Nucleus accumbens (tissue), 56 donors: ENCODE measurements around the gene CNPY3.
A peak's percentile ranks its signal among the peaks of the same experiment; 100 is the strongest.
"Not testable (repeated sequence)": the region's sequence is repeated elsewhere in the genome, so short reads cannot be mapped to it uniquely, and the experiment has no call there.

Experiments used
- DNase-seq, 56 donors: peaks; one replicate each; lab custom pipeline; 2025; lab: John Stamatoyannopoulos, UW

CNPY3 gene

DNA sequence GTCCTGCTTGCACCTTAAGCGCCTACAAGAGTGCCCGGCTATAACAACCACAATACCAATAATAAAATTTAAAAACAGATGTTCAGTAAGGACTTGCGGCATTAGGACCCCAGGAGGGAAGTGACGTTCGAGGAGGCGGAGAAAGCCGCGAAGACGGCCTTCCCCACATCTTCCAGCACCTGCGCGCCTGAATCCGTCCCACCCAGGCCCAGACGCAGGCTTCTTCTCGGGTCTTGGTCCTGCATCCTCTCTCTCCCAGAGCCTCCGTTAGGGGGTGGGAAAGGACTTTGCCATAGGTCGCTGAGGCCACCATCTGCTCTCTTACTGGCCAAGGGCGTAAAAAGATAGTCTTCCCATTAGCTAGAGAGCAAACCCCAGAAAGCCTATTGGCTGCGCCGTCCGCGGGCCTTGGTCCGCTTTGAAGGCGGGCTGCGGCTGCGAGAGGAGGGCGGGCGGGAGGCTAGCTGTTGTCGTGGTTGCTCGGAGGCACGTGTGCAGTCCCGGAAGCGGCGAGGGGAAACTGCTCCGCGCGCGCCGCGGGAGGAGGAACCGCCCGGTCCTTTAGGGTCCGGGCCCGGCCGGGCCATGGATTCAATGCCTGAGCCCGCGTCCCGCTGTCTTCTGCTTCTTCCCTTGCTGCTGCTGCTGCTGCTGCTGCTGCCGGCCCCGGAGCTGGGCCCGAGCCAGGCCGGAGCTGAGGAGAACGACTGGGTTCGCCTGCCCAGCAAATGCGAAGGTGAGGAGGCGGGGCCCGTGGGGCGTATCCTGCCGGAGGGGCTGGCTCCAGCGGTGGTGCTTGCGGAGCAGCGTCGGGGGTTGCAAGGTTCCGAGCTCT, at the start of gene CNPY3:
Gene CNPY3, plus strand, starts transcription at position 495 of the 835 bp plus-strand sequence. Its CDS starts 91 bp downstream, at position 586.
- peak; percentile 56 to 99 (median 90) for DNase-seq

DNA sequence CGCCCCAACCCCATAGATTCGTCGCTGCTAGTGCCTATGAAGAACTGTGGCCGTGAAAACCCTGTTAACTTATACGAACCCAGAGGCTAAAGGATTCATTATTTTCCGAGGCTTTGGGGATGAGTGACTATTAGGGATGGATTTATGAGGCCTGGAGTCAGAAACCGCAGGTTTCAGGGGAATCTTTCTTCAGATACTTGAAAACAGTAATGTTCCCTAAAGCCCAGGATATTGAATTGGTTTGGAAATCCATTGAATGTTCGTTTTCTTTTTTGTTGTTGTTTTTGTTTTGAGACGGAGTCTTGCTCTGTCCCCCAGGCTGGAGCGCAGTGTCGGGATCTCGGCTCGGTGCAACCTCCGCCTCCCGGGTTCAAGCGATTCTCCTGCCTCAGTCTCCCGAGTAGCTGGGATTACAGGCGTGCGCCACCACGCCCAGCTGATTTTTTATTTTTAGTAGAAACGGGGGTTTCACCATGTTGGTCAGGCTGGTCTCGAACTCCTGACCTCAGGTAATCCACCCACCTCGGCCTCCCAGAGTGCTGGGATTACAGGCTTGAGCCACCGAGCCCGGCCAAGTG, 49.0 kb upstream of the CNPY3 start:
- not testable (repeated sequence) for DNase-seq

DNA sequence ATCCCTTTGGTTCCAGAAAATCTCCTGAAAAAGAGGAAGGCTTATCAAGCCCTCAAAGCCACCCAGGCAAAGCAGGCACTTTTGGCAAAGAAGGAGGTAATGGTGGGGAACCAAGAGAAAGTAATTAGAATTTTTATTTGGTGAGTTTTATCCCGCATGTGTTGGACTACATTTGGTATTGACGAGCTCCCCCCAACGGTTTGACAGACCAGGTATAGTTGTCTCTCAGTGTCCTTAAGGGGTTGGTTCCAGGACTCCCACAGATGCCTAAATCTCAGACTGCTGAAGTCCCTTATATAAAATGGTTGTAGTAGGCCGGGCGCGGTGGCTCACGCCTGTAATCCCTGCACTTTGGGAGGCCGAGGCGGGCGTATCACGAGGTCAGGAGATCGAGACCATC, 48.4 kb upstream of the CNPY3 start:
- not testable (repeated sequence) for DNase-seq

DNA sequence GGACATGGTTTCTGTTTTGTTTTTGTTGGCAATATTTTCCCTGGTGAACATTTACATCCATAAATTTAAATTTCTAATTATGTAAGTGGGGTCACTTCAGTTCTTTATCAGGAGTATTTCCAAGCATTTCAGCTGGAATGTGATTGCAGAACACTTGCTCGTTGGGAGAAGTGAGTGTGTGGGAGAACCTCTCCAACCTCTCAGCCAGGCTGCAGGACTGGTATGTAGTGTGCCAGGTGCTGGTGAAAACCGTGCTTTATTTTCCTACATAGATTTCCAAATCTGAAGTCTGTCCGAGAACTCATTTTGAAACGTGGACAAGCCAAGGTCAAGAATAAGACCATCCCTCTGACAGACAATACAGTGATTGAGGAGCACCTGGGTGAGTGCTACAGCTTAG, 43.6 kb upstream of the CNPY3 start:
- DNase-seq = no peak

DNA sequence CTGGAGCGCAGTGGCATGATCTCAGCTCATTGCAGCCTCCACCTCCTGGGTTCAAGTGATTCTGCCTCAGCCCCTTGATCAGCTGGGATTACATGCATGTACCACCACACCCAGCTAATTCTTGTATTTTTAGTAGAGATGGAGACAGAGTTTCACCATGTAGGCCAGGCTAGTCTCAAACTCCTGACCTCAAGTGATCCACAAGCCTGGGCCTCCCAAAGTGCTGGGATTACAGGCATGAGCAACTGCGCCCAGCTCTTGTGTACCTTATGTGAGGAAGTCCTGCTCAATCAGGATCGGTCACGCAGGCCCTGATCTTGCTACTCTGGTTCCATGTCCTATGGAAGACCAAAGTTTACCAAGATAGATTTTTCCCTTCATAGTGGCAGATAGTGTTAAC, 41.1 kb upstream of the CNPY3 start:
- DNase-seq = not testable (repeated sequence)

DNA sequence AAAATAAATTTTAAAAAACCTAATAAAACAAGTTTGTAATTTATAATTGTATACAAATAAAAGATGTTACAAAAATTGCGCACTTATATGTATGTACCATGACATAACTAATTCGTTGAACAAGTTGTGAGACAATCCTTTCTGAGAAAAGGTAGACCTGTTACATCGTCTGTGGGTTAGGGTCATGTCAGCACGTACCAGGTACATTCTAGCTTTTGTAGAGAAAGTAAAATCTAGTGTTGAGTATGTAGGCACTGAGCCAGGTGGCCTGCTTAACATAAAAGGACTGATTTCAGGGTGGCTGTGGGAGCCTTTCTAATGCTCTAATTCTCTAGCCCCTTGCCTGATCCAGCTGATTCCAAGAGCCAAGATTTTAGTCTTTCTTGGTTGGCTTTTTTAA, 39.5 kb upstream of the CNPY3 start:
- DNase-seq = no peak

DNA sequence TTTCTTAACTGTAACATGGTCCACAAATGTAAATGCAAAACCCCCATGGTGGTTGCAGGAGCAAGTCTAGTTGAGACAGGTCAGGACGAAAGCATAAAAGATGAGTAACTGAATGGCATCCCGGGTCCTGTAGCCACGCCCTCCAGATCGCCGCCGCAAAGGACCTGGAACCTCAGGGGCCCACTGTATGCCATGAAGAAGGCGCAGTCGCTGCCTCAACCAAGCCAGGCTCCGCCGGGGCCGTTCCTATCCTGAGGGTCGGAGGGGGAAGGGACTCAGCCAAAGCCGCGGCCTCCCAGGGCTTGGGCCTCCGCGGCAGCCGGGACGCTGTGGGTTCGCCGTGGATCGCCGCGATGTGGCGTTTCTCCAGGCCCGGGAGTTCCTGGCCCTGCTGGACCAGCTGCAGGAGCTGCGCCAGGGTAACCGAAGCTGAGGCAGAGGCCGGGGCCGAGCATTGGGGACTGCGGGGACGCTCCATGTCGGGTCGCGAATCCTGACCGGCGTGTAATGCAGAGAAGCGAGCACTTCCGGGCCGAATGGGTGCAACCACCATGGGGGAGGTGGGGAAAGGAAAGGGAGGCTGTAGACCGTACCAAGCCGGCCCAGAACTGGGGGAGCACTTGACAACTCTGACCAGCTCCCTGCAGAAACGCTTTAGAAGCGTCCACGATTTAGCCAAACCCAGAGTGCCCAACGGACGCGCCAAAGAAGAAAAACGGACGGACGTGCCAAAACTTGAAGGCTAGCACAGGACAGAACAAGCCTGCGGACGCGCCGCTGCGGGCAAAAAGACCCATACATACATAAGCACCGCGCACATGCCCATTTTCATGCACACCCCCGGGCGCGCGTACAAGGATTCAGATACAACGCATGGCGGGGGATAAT, 38.7 kb upstream of the CNPY3 start:
- DNase-seq = peak; percentile 41 to 96 (median 86)

DNA sequence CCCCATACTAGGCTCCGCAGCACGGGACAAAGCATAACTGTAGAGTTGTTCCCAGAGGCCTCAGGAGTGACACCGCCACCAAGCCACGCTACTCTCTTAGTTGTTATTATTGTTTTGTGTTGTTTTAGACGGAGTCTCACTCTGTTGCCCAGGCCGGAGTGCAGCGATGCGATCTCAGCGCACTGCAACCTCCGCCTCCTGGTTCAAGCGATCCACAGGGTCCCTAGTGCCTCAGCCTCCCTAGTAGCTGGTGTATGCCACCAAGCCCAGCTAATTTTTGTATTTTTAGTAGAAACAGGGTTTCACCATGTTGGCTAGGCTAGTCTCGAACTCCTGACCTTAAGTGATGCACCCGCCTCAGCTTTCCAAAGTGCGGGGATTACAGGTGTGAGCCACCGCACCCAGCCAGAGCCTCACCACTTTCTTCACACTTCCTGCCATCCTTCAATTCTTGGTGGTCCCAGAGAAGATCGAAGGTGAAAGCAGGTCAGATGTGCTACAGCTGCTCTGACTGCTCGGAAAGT, 38.0 kb upstream of the CNPY3 start:
- no peak for DNase-seq

DNA sequence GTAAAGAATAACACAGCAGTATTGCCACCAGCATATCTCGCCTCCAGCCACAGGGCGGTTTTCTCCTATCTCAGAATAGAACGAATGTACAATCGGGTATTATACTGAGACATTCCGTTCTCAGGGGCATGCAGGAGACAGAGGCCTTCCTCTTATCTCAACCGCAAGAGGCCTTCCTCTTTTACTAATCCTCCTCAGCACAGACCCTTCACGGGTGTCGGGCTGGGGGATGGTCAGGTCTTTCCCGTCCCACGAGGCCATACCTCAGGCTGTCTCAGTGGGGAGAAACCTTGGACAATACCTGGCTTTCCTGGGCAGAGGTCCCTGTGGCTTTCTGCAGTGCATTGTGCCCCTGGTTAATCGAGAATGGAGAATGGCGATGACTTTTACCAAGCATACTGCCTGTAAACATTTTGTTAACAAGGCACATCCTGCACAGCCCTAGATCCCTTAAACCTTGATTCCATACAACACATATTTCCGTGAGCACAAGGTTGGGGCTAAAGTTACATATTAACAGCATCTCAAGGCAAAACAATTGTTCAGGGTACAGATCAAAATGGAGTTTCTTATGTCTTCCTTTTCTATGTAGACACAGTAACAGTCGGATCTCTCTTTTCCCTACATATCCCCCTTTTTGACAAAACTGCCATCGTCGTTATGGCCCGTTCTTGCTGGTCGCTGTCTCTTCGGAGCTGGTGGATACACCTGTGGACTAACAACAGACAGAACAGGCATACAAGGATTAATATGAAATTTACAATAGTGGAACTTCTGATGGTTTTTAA, 35.0 kb upstream of the CNPY3 start:
- DNase-seq = not testable (repeated sequence)

DNA sequence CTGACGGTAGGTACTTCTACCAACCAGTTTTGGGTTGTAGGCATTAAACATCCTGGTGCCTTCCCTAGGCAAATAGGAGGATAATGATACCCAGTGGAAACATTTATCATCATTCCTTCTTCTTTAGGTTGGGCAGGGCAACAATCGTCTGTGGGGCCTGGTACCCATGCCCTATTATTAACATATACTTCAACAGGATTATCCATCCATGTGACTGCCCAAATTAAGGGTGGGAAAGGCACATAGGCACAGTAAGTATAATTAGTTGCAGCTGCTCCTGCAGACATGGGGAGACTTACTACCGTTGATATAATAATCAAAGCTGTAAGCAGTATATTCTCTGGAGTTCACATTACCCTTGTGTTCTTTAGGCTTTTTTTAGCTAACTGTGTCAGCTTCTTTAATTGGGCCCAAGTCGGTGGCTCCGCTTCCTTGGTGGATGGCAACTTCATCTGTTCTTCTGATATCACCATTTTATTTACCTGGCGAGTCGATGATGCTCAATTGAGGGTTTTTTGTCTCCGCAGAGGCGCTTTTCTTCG, 33.0 kb upstream of the CNPY3 start:
- DNase-seq = no peak

DNA sequence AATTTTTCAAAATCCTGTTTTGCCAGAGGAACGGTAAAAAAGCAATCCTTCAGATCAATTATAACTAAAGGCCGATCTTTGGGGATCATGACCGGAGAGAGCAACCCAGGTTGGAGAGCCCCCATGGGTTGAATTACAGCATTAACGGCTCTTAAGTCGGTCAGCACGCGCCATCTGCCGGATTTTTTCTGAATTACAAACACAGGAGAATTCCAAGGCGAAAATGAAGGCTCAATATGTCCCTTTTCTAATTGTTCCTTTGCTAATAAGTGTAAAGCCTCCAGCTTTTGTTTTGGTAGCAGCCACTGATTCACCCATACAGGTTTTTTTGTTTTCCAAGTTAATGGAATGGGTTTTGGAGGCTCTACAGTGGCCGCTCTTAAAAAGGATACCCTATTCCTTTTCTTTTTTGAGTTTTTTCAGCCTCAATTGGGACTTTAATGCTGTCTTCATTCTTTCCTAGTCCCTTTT, 30.4 kb upstream of the CNPY3 start:
- DNase-seq = peak in 43 of 56 donors; percentile 3 to 88 (median 39)

DNA sequence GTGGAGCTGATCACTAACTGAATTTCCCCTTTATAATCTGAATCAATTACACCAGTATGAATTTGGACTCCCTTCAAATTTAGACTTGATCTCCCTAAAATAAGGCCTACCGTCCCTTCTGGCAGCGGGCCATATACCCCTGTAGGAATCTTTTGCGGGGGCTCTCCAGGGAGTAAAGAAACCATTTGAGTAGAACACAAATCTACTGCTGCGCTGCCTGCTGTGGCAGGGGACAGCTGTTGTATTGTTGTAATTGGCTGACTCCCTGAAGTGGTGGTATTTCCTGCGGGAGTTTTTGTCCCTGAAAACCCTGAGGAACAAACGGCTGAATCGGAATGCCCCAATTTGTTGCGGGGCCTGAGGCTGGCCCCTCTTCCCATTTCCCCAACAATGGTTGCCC, 29.4 kb upstream of the CNPY3 start:
- no peak for DNase-seq

DNA sequence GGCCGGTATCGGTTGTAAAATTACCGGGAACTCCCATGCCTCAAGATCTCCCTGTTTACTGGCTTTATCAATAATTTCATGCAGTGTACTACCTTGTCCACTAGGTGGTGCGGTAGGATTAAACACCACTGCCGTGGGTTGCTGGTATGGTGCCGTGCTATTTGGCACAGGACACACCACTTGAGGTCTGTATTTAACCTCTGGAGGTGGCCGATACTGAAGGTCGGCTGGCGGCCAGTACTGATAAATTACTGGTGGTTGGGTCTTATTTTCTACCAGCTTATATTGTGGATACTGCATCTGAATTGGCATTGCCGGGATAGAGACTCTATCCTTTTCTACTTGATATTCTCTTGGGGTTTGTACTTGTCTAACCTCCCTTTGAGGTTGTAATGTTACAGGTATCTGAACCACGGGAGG, 27.7 kb upstream of the CNPY3 start:
- DNase-seq = peak in 49 of 56 donors; percentile 6 to 82 (median 49)

DNA sequence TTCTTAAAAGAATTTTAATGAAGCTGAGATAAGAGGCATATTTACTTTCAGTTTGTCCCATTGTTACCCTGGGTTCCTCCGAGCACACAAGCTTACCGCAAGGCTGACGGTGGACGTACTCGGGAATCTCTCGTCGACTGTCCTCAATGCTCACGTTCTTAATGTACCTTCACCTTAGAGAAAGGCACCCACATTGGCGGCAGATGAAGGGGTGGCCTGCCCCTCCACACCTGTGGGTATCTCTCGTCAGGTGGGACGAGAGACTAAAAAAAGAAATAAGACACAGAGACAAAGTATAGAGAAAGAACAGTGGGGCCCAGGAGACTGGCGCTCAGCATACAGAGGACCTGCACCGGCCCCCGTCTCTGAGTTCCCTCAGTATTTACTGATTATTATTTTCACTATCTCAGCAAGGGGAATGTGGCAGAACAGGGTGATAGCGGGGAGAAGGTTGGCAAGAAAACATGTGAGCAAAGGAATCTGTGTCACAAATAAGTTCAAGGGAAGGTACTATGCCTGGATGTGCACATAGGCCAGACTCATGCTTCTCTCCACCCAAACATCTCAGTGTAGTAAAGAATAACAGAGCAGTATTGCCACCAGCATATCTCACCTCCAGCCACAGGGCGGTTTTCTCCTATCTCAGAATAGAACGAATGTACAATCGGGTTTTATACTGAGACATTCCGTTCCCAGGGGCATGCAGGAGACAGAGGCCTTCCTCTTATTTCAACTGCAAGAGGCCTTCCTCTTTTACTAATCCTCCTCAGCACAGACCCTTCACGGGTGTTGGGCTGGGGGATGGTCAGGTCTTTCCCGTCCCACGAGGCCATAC, 26.6 kb upstream of the CNPY3 start:
- not testable (repeated sequence) for DNase-seq

DNA sequence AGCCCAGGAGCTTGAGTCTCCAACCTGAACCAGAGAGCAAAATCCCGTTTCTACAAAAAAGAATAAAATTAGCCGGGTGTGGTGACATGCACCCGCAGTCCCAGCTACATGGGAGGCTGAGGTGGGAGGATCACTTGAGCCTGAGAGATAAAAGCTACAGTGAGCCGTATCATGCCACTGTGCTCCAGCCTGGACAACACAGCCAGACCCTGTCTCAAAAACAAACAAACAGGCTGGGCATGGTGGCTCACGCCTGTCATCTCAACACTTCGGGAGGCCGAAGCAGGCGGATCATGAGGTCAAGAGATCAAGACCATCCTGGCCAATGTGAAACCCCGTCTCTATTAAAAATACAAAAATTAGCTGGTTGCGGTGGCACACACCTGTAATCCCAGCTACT, 24.8 kb upstream of the CNPY3 start:
- no peak for DNase-seq

DNA sequence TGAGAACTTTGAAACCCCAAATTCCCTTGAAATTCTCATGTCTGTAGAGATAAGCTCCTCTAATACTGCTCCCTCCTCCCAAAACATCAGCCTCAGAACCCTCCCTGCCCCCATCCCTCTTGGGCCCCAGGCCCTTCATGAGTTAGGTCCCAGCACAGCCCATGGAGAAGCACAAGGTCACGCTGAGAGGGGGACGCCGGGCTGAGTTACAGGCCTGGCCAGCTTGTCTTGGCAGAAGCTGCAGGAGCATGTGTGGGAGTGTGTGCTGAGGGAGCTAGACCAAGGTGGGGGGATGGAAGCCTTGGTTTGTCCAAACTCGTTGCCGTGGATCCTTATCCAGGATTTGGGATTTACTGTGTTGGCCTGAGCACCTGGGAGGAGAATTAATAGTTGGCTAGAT, 21.9 kb upstream of the CNPY3 start:
- no peak for DNase-seq

DNA sequence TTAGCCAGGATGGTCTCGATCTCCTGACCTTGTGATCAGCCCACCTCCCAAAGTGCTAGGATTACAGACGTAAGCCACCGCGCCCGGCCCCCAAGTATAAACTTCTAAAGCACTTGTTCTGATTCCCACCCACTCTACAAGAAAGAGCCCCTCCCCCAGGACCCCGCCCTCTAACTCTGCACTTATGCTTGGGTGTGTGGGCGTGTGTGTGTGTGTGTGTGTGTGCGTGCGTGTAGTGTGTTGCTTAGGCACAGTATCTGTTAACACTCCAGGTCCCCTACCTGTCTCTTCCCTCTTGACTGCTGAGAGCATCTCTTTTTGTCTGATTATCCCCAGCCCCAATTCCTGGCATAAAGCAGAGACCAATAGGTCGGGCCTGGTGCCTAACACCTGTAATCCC, 19.4 kb upstream of the CNPY3 start:
- DNase-seq = peak in 7 of 56 donors; percentile 4 to 35 (median 16)

DNA sequence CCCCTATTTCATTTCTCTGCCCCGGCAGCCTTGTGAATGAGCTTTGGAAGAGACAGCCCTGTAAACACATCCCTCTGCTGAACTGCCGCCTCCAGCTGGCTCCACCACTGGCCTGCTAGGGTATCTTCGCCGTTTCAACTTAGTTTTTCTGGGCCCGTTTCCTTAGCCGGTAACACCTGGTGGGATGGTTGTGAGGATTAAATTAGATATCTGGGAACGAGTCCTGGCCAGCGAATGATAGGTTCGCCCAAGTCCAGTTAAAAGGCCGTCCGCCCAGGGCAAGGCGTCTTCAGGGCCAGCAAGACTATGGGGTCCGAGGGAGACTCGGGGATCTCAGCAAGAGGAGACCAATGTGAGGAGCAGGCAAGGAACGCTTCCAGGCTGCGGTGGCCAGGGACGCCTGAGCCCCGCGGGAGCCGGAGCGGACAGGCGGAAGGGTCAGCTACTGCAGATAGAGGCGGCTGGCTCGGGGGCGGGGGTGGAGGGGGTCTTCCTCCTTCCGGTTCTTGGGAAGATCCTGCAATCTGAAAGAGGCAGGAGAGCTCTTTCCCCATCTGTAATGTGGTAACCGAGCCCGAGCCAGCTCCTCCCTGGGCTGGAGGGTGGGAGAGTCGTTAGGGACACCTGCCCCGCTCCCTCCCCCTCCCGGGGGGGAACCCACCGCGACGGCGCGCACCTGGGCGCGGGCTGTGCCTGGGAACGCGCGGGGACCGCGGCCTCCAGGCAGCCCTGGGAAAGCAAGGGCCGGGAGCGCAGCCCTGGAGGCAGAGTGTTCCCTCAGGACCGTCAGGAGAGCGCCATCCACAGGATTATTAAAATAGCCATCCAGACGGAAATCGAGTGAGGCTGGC, 17.9 kb upstream of the CNPY3 start:
- DNase-seq = no peak
